GM12878 (cell line): ENCODE data around the gene DDTL.
"Not testable (repeated sequence)": the region's sequence is repeated elsewhere in the genome, so short reads cannot be mapped to it uniquely, and the experiment has no call there.

Experiments used
- MYB ChIP-seq: fragments of 150-350 bp; IDR thresholded peaks from 2 replicates; pipeline ENCODE4 v1.6.1; 2014; ENCODE audit warnings: mild to moderate bottlenecking, low read depth, low read length, borderline replicate concordance
- NBN ChIP-seq: fragments of 450-650 bp; IDR thresholded peaks from 2 replicates; pipeline ENCODE4 v1.6.1; 2016
- RBBP5 ChIP-seq: fragments of 200-600 bp; sonication (generic); conservative IDR thresholded peaks from 2 replicates; pipeline ENCODE4 v1.6.1; 2016
- SRF ChIP-seq, 2 experiments: IDR thresholded peaks; 2 replicates each; pipeline ENCODE4 v1.6.1; 2011; ENCODE audit warnings: low read depth in 2 of 2, low read length in 2 of 2, mild to moderate bottlenecking in 1 of 2, moderate library complexity in 1 of 2
- TBL1XR1 ChIP-seq: IDR thresholded peaks from 2 replicates; pipeline ENCODE4 v1.6.1; 2012; ENCODE audit warnings: low read depth, low read length, improper control_type of control experiment
- ZSCAN29 ChIP-seq: fragments of 450-650 bp; IDR thresholded peaks from 2 replicates; pipeline ENCODE4 v1.6.1; 2017; ENCODE audit warnings: mild to moderate bottlenecking, moderate library complexity
- TF ChIP-seq, protein P1 (sequence below), 3 experiments: IDR thresholded peaks in 2 of 3; conservative IDR thresholded peaks in 1 of 3; 2 replicates each; pipeline ENCODE4 v1.5.1; 2011; ENCODE audit warnings: low read depth in 3 of 3, low read length in 3 of 3, mild to moderate bottlenecking in 3 of 3, control low read depth in 2 of 3, moderate library complexity in 2 of 3, inconsistent platforms in 1 of 3, mixed read lengths in 1 of 3; ENCODE audit not compliant: control insufficient read depth in 2 of 3, insufficient read depth in 1 of 3; ENCODE audit errors: extremely low read depth in 1 of 3
- TF ChIP-seq, protein P2 (sequence below): fragments of 450-650 bp; formaldehyde crosslinking; IDR thresholded peaks from 2 replicates; pipeline ENCODE4 v1.4.0; 2020; ENCODE audit warnings: mild to moderate bottlenecking, moderate library complexity
- TF ChIP-seq, protein P3 (sequence below): IDR thresholded peaks from 2 replicates; pipeline ENCODE4 v1.6.1; 2012; ENCODE audit warnings: mild to moderate bottlenecking, low read depth, low read length
- TF ChIP-seq, protein P4 (sequence below): fragments of 450-650 bp; IDR thresholded peaks from 2 replicates; pipeline ENCODE4 v1.6.1; 2017; ENCODE audit warnings: mild to moderate bottlenecking, moderate library complexity
- TF ChIP-seq, protein P5 (sequence below): IDR thresholded peaks from 2 replicates; pipeline ENCODE4 v1.6.1; 2012; ENCODE audit warnings: low read depth, low read length, improper control_type of control experiment
- TF ChIP-seq, protein P6 (sequence below): fragments of 450-650 bp; formaldehyde crosslinking; IDR thresholded peaks from 2 replicates; pipeline ENCODE4 v1.5.0; 2022; ENCODE audit warnings: mild to moderate bottlenecking, missing genetic modification characterization
- TF ChIP-seq, protein P7 (sequence below): fragments of 450-650 bp; IDR thresholded peaks from 2 replicates; pipeline ENCODE4 v1.6.1; 2016; ENCODE audit warnings: mild to moderate bottlenecking

DNA sequence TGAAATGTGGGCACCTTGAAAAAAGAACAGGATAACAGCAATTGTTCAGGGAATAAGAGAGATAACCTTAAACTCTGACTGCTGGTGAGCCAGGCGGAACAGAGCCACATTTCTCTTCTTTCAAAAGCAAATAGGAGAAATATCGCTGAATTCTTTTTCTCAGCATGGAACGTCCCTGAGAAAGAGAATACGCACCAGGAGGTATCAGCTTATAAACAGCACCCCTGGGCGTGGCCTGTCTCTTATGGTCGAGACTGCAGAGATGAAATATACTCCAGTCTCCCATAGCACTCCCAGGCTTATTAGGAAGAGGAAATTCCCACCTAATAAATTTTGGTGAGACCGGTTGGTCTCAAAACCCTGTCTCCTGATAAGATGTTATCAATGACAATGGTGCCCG lies 10.8 kb upstream of the DDTL start:
- TF ChIP-seq, protein P1, sequence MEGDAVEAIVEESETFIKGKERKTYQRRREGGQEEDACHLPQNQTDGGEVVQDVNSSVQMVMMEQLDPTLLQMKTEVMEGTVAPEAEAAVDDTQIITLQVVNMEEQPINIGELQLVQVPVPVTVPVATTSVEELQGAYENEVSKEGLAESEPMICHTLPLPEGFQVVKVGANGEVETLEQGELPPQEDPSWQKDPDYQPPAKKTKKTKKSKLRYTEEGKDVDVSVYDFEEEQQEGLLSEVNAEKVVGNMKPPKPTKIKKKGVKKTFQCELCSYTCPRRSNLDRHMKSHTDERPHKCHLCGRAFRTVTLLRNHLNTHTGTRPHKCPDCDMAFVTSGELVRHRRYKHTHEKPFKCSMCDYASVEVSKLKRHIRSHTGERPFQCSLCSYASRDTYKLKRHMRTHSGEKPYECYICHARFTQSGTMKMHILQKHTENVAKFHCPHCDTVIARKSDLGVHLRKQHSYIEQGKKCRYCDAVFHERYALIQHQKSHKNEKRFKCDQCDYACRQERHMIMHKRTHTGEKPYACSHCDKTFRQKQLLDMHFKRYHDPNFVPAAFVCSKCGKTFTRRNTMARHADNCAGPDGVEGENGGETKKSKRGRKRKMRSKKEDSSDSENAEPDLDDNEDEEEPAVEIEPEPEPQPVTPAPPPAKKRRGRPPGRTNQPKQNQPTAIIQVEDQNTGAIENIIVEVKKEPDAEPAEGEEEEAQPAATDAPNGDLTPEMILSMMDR (IDR thresholded peaks at IDR 0.05 in 2 of 3, conservative IDR thresholded peaks at IDR 0.05 in 1 of 3; ENCODE audit: control insufficient read depth in 2 of 3, extremely low read depth in 1 of 3, insufficient read depth in 1 of 3, low read depth in 3 of 3, low read length in 3 of 3) = not testable (repeated sequence)
- not testable (repeated sequence) for TF ChIP-seq SRF (IDR thresholded peaks at IDR 0.05; ENCODE audit: low read depth in 2 of 2, low read length in 2 of 2); ZSCAN29; NBN; TBL1XR1; RBBP5; MYB
- TF ChIP-seq, protein P2, sequence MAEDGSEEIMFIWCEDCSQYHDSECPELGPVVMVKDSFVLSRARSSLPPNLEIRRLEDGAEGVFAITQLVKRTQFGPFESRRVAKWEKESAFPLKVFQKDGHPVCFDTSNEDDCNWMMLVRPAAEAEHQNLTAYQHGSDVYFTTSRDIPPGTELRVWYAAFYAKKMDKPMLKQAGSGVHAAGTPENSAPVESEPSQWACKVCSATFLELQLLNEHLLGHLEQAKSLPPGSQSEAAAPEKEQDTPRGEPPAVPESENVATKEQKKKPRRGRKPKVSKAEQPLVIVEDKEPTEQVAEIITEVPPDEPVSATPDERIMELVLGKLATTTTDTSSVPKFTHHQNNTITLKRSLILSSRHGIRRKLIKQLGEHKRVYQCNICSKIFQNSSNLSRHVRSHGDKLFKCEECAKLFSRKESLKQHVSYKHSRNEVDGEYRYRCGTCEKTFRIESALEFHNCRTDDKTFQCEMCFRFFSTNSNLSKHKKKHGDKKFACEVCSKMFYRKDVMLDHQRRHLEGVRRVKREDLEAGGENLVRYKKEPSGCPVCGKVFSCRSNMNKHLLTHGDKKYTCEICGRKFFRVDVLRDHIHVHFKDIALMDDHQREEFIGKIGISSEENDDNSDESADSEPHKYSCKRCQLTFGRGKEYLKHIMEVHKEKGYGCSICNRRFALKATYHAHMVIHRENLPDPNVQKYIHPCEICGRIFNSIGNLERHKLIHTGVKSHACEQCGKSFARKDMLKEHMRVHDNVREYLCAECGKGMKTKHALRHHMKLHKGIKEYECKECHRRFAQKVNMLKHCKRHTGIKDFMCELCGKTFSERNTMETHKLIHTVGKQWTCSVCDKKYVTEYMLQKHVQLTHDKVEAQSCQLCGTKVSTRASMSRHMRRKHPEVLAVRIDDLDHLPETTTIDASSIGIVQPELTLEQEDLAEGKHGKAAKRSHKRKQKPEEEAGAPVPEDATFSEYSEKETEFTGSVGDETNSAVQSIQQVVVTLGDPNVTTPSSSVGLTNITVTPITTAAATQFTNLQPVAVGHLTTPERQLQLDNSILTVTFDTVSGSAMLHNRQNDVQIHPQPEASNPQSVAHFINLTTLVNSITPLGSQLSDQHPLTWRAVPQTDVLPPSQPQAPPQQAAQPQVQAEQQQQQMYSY (CRISPR knock-in tag) = not testable (repeated sequence)
- TF ChIP-seq, protein P3, sequence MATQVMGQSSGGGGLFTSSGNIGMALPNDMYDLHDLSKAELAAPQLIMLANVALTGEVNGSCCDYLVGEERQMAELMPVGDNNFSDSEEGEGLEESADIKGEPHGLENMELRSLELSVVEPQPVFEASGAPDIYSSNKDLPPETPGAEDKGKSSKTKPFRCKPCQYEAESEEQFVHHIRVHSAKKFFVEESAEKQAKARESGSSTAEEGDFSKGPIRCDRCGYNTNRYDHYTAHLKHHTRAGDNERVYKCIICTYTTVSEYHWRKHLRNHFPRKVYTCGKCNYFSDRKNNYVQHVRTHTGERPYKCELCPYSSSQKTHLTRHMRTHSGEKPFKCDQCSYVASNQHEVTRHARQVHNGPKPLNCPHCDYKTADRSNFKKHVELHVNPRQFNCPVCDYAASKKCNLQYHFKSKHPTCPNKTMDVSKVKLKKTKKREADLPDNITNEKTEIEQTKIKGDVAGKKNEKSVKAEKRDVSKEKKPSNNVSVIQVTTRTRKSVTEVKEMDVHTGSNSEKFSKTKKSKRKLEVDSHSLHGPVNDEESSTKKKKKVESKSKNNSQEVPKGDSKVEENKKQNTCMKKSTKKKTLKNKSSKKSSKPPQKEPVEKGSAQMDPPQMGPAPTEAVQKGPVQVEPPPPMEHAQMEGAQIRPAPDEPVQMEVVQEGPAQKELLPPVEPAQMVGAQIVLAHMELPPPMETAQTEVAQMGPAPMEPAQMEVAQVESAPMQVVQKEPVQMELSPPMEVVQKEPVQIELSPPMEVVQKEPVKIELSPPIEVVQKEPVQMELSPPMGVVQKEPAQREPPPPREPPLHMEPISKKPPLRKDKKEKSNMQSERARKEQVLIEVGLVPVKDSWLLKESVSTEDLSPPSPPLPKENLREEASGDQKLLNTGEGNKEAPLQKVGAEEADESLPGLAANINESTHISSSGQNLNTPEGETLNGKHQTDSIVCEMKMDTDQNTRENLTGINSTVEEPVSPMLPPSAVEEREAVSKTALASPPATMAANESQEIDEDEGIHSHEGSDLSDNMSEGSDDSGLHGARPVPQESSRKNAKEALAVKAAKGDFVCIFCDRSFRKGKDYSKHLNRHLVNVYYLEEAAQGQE = not testable (repeated sequence)
- TF ChIP-seq, protein P4, sequence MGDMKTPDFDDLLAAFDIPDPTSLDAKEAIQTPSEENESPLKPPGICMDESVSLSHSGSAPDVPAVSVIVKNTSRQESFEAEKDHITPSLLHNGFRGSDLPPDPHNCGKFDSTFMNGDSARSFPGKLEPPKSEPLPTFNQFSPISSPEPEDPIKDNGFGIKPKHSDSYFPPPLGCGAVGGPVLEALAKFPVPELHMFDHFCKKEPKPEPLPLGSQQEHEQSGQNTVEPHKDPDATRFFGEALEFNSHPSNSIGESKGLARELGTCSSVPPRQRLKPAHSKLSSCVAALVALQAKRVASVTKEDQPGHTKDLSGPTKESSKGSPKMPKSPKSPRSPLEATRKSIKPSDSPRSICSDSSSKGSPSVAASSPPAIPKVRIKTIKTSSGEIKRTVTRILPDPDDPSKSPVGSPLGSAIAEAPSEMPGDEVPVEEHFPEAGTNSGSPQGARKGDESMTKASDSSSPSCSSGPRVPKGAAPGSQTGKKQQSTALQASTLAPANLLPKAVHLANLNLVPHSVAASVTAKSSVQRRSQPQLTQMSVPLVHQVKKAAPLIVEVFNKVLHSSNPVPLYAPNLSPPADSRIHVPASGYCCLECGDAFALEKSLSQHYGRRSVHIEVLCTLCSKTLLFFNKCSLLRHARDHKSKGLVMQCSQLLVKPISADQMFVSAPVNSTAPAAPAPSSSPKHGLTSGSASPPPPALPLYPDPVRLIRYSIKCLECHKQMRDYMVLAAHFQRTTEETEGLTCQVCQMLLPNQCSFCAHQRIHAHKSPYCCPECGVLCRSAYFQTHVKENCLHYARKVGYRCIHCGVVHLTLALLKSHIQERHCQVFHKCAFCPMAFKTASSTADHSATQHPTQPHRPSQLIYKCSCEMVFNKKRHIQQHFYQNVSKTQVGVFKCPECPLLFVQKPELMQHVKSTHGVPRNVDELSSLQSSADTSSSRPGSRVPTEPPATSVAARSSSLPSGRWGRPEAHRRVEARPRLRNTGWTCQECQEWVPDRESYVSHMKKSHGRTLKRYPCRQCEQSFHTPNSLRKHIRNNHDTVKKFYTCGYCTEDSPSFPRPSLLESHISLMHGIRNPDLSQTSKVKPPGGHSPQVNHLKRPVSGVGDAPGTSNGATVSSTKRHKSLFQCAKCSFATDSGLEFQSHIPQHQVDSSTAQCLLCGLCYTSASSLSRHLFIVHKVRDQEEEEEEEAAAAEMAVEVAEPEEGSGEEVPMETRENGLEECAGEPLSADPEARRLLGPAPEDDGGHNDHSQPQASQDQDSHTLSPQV = not testable (repeated sequence)
- TF ChIP-seq, protein P5, sequence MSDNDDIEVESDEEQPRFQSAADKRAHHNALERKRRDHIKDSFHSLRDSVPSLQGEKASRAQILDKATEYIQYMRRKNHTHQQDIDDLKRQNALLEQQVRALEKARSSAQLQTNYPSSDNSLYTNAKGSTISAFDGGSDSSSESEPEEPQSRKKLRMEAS = not testable (repeated sequence)
- TF ChIP-seq, protein P6, sequence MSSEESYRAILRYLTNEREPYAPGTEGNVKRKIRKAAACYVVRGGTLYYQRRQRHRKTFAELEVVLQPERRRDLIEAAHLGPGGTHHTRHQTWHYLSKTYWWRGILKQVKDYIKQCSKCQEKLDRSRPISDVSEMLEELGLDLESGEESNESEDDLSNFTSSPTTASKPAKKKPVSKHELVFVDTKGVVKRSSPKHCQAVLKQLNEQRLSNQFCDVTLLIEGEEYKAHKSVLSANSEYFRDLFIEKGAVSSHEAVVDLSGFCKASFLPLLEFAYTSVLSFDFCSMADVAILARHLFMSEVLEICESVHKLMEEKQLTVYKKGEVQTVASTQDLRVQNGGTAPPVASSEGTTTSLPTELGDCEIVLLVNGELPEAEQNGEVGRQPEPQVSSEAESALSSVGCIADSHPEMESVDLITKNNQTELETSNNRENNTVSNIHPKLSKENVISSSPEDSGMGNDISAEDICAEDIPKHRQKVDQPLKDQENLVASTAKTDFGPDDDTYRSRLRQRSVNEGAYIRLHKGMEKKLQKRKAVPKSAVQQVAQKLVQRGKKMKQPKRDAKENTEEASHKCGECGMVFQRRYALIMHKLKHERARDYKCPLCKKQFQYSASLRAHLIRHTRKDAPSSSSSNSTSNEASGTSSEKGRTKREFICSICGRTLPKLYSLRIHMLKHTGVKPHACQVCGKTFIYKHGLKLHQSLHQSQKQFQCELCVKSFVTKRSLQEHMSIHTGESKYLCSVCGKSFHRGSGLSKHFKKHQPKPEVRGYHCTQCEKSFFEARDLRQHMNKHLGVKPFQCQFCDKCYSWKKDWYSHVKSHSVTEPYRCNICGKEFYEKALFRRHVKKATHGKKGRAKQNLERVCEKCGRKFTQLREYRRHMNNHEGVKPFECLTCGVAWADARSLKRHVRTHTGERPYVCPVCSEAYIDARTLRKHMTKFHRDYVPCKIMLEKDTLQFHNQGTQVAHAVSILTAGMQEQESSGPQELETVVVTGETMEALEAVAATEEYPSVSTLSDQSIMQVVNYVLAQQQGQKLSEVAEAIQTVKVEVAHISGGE (CRISPR knock-in tag) = not testable (repeated sequence)
- TF ChIP-seq, protein P7, sequence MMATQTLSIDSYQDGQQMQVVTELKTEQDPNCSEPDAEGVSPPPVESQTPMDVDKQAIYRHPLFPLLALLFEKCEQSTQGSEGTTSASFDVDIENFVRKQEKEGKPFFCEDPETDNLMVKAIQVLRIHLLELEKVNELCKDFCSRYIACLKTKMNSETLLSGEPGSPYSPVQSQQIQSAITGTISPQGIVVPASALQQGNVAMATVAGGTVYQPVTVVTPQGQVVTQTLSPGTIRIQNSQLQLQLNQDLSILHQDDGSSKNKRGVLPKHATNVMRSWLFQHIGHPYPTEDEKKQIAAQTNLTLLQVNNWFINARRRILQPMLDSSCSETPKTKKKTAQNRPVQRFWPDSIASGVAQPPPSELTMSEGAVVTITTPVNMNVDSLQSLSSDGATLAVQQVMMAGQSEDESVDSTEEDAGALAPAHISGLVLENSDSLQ = not testable (repeated sequence)
